ENCODE results near the gene IL20.
A peak's percentile ranks its signal among the peaks of the same experiment; 100 is the strongest.

IL20 gene

GRCh38 chr1:206896261-206896660 is 30.8 kb downstream of the IL20 start:
- TF ChIP-seq POLR2A (IDR thresholded peaks at IDR 0.05; ENCODE audit: low read depth, low read length) = no peak
- TF ChIP-seq POLR2AphosphoS5 (IDR thresholded peaks at IDR 0.05; ENCODE audit: low read depth, low read length) = no peak
- TF ChIP-seq TAF1 (IDR thresholded peaks at IDR 0.05; ENCODE audit: low read depth, low read length) = no peak
- FAIRE-seq = no peak
- DNase-seq (ENCODE audit: insufficient read length, low spot score) = no peak

GRCh38 chr1:206897175-206897574 is 31.8 kb downstream of the IL20 start, which contains the start of gene IL24:
IL24 (plus strand) TSS chr1:206897443; CDS start chr1:206897833, 390 bp downstream.
- TF ChIP-seq POLR2AphosphoS5 (IDR thresholded peaks at IDR 0.05; ENCODE audit: low read depth, low read length) (no peak), PAX5 (IDR thresholded peaks at IDR 0.05; ENCODE audit: insufficient read depth, low read length, severe bottlenecking) (no peak), TAF1 (IDR thresholded peaks at IDR 0.05; ENCODE audit: low read depth, low read length) (no peak), POLR2A (IDR thresholded peaks at IDR 0.05; ENCODE audit: low read depth, low read length) (no peak), SPI1 (IDR thresholded peaks at IDR 0.05; ENCODE audit: low read depth, low read length) (no peak), POU2F2 (IDR thresholded peaks at IDR 0.05; ENCODE audit: low read depth, low read length) (no peak)
- FAIRE-seq = no peak
- no peak for DNase-seq (ENCODE audit: insufficient read length, low spot score)

GRCh38 chr1:206898089-206898914 is 32.9 kb downstream of the IL20 start:
- DNase-seq (ENCODE audit: insufficient read length, low spot score) (no peak), FAIRE-seq (no peak)
- TF ChIP-seq PAX5 (IDR thresholded peaks at IDR 0.05; ENCODE audit: insufficient read depth, low read length, severe bottlenecking) (no peak), POLR2A (IDR thresholded peaks at IDR 0.05; ENCODE audit: low read depth, low read length) (no peak), POLR2AphosphoS5 (IDR thresholded peaks at IDR 0.05; ENCODE audit: low read depth, low read length) (no peak), SPI1 (IDR thresholded peaks at IDR 0.05; ENCODE audit: low read depth, low read length) (no peak), TAF1 (IDR thresholded peaks at IDR 0.05; ENCODE audit: low read depth, low read length) (no peak), POU2F2 (IDR thresholded peaks at IDR 0.05; ENCODE audit: low read depth, low read length) (no peak)

- no peak for FAIRE-seq
- TF ChIP-seq PAX5 (IDR thresholded peaks at IDR 0.05; ENCODE audit: insufficient read depth, low read length, severe bottlenecking) = no peak
- TF ChIP-seq POU2F2 (IDR thresholded peaks at IDR 0.05; ENCODE audit: low read depth, low read length) = no peak
- no peak for TF ChIP-seq TAF1 (IDR thresholded peaks at IDR 0.05; ENCODE audit: low read depth, low read length)
- TF ChIP-seq POLR2AphosphoS5 (IDR thresholded peaks at IDR 0.05; ENCODE audit: low read depth, low read length) = no peak
- TF ChIP-seq SPI1 (IDR thresholded peaks at IDR 0.05; ENCODE audit: low read depth, low read length) = no peak
- no peak for TF ChIP-seq POLR2A (IDR thresholded peaks at IDR 0.05; ENCODE audit: low read depth, low read length)
- DNase-seq (ENCODE audit: insufficient read length, low spot score) = no peak
Observed at GRCh38 chr1:206898915-206899431, 33.5 kb downstream of the IL20 start.

- FAIRE-seq = no peak
- no peak for TF ChIP-seq POLR2A (IDR thresholded peaks at IDR 0.05; ENCODE audit: low read depth, low read length)
- no peak for TF ChIP-seq PAX5 (IDR thresholded peaks at IDR 0.05; ENCODE audit: insufficient read depth, low read length, severe bottlenecking)
- no peak for TF ChIP-seq TAF1 (IDR thresholded peaks at IDR 0.05; ENCODE audit: low read depth, low read length)
- no peak for TF ChIP-seq POLR2AphosphoS5 (IDR thresholded peaks at IDR 0.05; ENCODE audit: low read depth, low read length)
- TF ChIP-seq POU2F2 (IDR thresholded peaks at IDR 0.05; ENCODE audit: low read depth, low read length) = no peak
- no peak for TF ChIP-seq SPI1 (IDR thresholded peaks at IDR 0.05; ENCODE audit: low read depth, low read length)
- no peak for DNase-seq (ENCODE audit: insufficient read length, low spot score)
Observed at GRCh38 chr1:206899717-206900116, 34.3 kb downstream of the IL20 start.

- FAIRE-seq = no peak
- TF ChIP-seq POLR2A (IDR thresholded peaks at IDR 0.05; ENCODE audit: low read depth, low read length) (no peak), TAF1 (IDR thresholded peaks at IDR 0.05; ENCODE audit: low read depth, low read length) (no peak), POU2F2 (IDR thresholded peaks at IDR 0.05; ENCODE audit: low read depth, low read length) (no peak), PAX5 (IDR thresholded peaks at IDR 0.05; ENCODE audit: insufficient read depth, low read length, severe bottlenecking) (no peak), POLR2AphosphoS5 (IDR thresholded peaks at IDR 0.05; ENCODE audit: low read depth, low read length) (no peak), SPI1 (IDR thresholded peaks at IDR 0.05; ENCODE audit: low read depth, low read length) (no peak)
Observed at GRCh38 chr1:206900149-206900548, 34.7 kb downstream of the IL20 start.

GRCh38 chr1:206901944-206902343 is 36.5 kb downstream of the IL20 start:
- TF ChIP-seq TAF1 (IDR thresholded peaks at IDR 0.05; ENCODE audit: low read depth, low read length) (no peak), PAX5 (IDR thresholded peaks at IDR 0.05; ENCODE audit: insufficient read depth, low read length, severe bottlenecking) (no peak), SPI1 (IDR thresholded peaks at IDR 0.05; ENCODE audit: low read depth, low read length) (no peak), POU2F2 (IDR thresholded peaks at IDR 0.05; ENCODE audit: low read depth, low read length) (no peak), POLR2A (IDR thresholded peaks at IDR 0.05; ENCODE audit: low read depth, low read length) (no peak), POLR2AphosphoS5 (IDR thresholded peaks at IDR 0.05; ENCODE audit: low read depth, low read length) (no peak)
- FAIRE-seq = no peak
- no peak for DNase-seq (ENCODE audit: insufficient read length, low spot score)

More at GRCh38 chr1:206900149-206900548, 34.7 kb downstream of the IL20 start:
- no peak for DNase-seq (ENCODE audit: insufficient read length, low spot score)

- DNase-seq (ENCODE audit: insufficient read length, low spot score) = no peak
Observed at GRCh38 chr1:206902702-206903101, 37.3 kb downstream of the IL20 start.

GRCh38 chr1:206903687-206904086 is 38.3 kb downstream of the IL20 start:
- TF ChIP-seq POLR2A (IDR thresholded peaks at IDR 0.05; ENCODE audit: low read depth, low read length) (no peak), PAX5 (IDR thresholded peaks at IDR 0.05; ENCODE audit: insufficient read depth, low read length, severe bottlenecking) (no peak), TAF1 (IDR thresholded peaks at IDR 0.05; ENCODE audit: low read depth, low read length) (no peak), SPI1 (IDR thresholded peaks at IDR 0.05; ENCODE audit: low read depth, low read length) (no peak), POLR2AphosphoS5 (IDR thresholded peaks at IDR 0.05; ENCODE audit: low read depth, low read length) (no peak), POU2F2 (IDR thresholded peaks at IDR 0.05; ENCODE audit: low read depth, low read length) (no peak)
- DNase-seq (ENCODE audit: insufficient read length, low spot score) (no peak), FAIRE-seq (no peak)

More at GRCh38 chr1:206902702-206903101, 37.3 kb downstream of the IL20 start:
- peak; percentile 67; the same call in 1 of the 2 replicates for TF ChIP-seq POLR2A (IDR thresholded peaks at IDR 0.05; ENCODE audit: low read depth, low read length)
- TF ChIP-seq PAX5 (IDR thresholded peaks at IDR 0.05; ENCODE audit: insufficient read depth, low read length, severe bottlenecking) = no peak
- TF ChIP-seq SPI1 (IDR thresholded peaks at IDR 0.05; ENCODE audit: low read depth, low read length) = no peak
- TF ChIP-seq POLR2AphosphoS5 (IDR thresholded peaks at IDR 0.05; ENCODE audit: low read depth, low read length) = no peak
- TF ChIP-seq TAF1 (IDR thresholded peaks at IDR 0.05; ENCODE audit: low read depth, low read length) = no peak
- TF ChIP-seq POU2F2 (IDR thresholded peaks at IDR 0.05; ENCODE audit: low read depth, low read length) = no peak
- FAIRE-seq = no peak

All from GM12891 (cell line).